GM20000 (cell line): ENCODE results near the gene PAM.

Source experiments
- DNase-seq: peaks from one replicate; pipeline ENCODE4 v3.0.0; 2012; ENCODE audit warnings: low spot score
- TF ChIP-seq, protein P1 (sequence below): IDR thresholded peaks from 2 replicates; pipeline ENCODE4 v1.5.1; 2012; ENCODE audit warnings: mild to moderate bottlenecking, control low read depth; ENCODE audit errors: extremely low read depth, missing control alignments

The PAM gene

GRCh38 chr5:102815084-102815483 lies 60.0 kb downstream of the PAM start:
- TF ChIP-seq, protein P1, sequence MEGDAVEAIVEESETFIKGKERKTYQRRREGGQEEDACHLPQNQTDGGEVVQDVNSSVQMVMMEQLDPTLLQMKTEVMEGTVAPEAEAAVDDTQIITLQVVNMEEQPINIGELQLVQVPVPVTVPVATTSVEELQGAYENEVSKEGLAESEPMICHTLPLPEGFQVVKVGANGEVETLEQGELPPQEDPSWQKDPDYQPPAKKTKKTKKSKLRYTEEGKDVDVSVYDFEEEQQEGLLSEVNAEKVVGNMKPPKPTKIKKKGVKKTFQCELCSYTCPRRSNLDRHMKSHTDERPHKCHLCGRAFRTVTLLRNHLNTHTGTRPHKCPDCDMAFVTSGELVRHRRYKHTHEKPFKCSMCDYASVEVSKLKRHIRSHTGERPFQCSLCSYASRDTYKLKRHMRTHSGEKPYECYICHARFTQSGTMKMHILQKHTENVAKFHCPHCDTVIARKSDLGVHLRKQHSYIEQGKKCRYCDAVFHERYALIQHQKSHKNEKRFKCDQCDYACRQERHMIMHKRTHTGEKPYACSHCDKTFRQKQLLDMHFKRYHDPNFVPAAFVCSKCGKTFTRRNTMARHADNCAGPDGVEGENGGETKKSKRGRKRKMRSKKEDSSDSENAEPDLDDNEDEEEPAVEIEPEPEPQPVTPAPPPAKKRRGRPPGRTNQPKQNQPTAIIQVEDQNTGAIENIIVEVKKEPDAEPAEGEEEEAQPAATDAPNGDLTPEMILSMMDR: no peak
- DNase-seq: no peak

DNA sequence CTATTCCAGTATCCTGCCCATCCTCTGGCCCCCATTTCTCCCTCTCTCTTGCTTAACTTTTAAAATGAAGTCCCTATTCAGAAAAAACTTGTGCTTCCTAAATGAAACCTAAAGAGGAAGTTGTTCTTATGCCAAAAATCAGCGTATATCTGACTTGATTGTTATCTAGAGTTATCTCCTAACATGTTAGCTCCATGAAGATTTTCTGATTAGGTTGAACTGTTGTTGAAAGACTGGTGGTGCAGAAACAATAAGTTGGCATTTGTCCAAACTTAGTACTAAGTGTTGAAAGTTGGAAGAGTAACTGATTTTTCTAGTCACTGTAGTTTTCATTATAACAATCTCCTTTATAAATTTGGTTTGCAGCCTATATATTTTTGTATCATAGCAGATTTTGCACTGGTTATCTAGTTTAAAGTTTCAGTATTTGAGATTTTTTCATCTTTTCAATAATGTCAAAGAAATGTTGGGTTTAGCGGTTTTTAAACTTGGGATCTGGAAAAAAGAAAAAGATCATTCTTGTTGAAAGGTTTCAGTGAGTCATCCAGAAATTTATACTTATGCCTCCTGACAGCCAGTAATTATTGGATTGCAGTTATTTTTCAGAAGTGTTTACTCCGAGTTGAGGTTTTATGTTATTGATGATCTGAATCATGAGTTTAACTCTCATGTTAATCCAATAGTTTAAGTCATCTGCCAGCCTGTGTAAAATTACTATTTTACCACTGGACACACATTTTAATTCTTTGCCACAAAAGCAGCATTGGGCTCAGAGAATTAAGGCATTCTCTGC lies 60.6 kb downstream of the PAM start:
- TF ChIP-seq, protein P1: no peak
- no peak for DNase-seq

DNA sequence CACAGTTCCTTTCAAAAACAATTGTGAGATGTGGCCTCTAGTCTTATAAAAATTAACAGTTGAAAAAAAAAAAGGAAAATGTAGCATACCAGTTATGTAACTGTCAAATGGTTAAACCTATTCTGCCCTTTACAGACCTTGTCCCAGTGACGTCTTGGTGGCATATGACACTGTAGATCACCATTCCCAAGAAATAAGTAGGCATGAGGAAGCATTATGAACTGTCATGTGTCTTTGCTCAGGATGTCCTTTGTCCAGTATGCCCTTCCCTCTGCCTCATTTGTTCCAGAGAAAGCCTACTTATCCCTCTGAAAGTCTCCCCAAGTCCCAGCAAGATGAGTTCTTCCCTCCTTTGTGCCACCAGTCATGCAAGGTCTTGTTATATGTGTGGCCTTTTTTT lies 63.2 kb downstream of the PAM start:
- no peak for DNase-seq
- TF ChIP-seq, protein P1: no peak

DNA sequence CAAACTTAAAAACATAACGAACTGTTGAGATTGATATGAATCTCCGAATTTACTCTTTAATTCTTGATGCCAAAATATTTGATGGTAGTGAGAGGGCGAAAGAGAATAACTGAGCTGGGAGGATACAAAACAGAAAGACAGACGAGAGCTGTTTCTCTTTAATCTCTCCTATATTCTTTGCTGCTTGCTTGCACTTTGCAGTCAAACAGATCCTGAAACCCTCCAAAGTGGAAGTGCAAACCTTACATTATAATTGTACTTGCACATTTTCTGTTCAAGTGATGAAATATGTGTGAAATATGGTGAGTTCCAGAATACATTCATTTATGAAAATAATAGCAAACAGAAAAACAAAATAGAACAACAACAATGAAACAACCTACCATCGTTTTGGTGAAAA lies 63.8 kb downstream of the PAM start:
- DNase-seq: no peak
- TF ChIP-seq, protein P1: no peak

- DNase-seq: no peak
- TF ChIP-seq, protein P1: no peak
Observed at GRCh38 chr5:102819634-102820033, 64.5 kb downstream of the PAM start.

GRCh38 chr5:102823441-102823874 lies 68.4 kb downstream of the PAM start:
- DNase-seq: no peak
- TF ChIP-seq, protein P1: no peak

GRCh38 chr5:102826629-102827028 lies 71.5 kb downstream of the PAM start:
- TF ChIP-seq, protein P1: no peak

More at GRCh38 chr5:102826629-102827028, 71.5 kb downstream of the PAM start:
- no peak for DNase-seq
